ENCODE data around the gene FRMD8. TPM values are rescaled to one million over a fixed set of nuclear protein-coding genes. Genes with fewer than 3 reads are reported as not detected.
A peak's percentile ranks its signal among the peaks of the same experiment; 100 is the strongest.

The FRMD8 gene
- total and polyA plus RNA-seq, 9 of the 15 experiments (the other 6 are each of a cell fraction or from before 2014, with no cell fraction given): 4.5 to 54.5 (median 15.8) TPM

DNA sequence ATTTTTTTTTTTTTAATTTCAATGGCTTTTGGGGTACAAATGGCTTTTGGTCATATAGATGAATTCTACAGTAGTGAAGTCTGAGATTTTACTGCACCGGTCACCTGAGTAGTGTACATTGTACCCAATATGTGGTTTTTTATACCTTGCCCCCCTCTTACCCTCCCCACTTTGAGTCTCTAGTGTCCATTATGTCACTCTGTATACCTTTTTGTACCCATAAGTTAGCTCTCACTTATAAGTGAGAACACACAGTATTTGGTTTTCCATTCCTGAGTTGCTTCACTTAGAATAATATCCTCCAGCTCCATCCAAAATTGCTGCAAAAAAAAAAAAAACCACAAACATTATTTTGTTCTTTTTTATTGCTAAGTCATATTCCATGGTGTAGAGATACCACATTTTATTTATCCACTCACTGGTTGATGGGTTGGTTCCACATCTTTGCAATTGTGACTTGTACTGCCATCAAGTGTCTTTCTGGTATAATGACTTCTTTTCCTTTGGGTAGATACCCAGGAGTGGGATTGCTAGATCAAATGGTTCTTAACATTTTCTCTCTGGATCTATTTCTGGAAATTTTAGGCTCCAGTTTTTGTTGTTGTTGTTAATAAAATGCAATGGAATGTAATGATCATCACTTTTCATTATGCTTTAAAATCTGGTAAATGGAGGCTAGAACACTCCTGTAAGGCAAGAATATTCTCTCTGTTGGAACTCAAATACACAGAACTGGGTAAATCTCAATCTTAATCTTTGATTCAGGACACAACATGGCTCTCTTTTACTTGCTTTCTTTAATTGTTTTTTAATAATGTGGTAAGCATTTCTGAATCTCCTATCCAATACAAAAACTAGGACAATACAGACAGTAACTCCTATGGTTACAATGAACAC lies 46.5 kb downstream of the FRMD8 start (continued):
- TF ChIP-seq, protein P1, sequence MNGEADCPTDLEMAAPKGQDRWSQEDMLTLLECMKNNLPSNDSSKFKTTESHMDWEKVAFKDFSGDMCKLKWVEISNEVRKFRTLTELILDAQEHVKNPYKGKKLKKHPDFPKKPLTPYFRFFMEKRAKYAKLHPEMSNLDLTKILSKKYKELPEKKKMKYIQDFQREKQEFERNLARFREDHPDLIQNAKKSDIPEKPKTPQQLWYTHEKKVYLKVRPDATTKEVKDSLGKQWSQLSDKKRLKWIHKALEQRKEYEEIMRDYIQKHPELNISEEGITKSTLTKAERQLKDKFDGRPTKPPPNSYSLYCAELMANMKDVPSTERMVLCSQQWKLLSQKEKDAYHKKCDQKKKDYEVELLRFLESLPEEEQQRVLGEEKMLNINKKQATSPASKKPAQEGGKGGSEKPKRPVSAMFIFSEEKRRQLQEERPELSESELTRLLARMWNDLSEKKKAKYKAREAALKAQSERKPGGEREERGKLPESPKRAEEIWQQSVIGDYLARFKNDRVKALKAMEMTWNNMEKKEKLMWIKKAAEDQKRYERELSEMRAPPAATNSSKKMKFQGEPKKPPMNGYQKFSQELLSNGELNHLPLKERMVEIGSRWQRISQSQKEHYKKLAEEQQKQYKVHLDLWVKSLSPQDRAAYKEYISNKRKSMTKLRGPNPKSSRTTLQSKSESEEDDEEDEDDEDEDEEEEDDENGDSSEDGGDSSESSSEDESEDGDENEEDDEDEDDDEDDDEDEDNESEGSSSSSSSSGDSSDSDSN (IDR thresholded peaks at IDR 0.05; ENCODE audit: borderline replicate concordance in 1 of 2, low read depth in 2 of 2, low read length in 2 of 2): no peak
- TF ChIP-seq, protein P2, sequence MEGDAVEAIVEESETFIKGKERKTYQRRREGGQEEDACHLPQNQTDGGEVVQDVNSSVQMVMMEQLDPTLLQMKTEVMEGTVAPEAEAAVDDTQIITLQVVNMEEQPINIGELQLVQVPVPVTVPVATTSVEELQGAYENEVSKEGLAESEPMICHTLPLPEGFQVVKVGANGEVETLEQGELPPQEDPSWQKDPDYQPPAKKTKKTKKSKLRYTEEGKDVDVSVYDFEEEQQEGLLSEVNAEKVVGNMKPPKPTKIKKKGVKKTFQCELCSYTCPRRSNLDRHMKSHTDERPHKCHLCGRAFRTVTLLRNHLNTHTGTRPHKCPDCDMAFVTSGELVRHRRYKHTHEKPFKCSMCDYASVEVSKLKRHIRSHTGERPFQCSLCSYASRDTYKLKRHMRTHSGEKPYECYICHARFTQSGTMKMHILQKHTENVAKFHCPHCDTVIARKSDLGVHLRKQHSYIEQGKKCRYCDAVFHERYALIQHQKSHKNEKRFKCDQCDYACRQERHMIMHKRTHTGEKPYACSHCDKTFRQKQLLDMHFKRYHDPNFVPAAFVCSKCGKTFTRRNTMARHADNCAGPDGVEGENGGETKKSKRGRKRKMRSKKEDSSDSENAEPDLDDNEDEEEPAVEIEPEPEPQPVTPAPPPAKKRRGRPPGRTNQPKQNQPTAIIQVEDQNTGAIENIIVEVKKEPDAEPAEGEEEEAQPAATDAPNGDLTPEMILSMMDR (IDR thresholded peaks at IDR 0.05 in 2 of 3, conservative IDR thresholded peaks at IDR 0.05 in 1 of 3; ENCODE audit: insufficient read depth in 2 of 3, low read depth in 1 of 3, low read length in 3 of 3): peak; percentile 27 to 61 (median 32); a peak in 3 of 6 replicates
- TF ChIP-seq, protein P3, sequence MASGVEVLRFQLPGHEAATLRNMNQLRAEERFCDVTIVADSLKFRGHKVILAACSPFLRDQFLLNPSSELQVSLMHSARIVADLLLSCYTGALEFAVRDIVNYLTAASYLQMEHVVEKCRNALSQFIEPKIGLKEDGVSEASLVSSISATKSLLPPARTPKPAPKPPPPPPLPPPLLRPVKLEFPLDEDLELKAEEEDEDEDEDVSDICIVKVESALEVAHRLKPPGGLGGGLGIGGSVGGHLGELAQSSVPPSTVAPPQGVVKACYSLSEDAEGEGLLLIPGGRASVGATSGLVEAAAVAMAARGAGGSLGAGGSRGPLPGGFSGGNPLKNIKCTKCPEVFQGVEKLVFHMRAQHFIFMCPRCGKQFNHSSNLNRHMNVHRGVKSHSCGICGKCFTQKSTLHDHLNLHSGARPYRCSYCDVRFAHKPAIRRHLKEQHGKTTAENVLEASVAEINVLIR (CRISPR knock-in tag; IDR thresholded peaks at IDR 0.05): no peak
- TF ChIP-seq NFE2 (IDR thresholded peaks at IDR 0.05; ENCODE audit: low read depth) (peak; percentile 10; the same call in 1 of the 2 replicates), KAT2B (IDR thresholded peaks at IDR 0.05; ENCODE audit: low read depth, low read length) (no peak), POLR2A (conservative IDR thresholded peaks at IDR 0.05) (peak; percentile 64), RAD21 (CRISPR knock-in tag; conservative IDR thresholded peaks at IDR 0.05 in 1 of 2, IDR thresholded peaks at IDR 0.05 in 1 of 2) (peak; percentile 59 to 71), PPARD (CRISPR knock-in tag; IDR thresholded peaks at IDR 0.05) (no peak), POLR2AphosphoS2 (IDR thresholded peaks at IDR 0.05; ENCODE audit: low read length) (peak; percentile 89), NCOA4 (IDR thresholded peaks at IDR 0.05; ENCODE audit: partially characterized antibody) (no peak)
- TF ChIP-seq, protein P4, sequence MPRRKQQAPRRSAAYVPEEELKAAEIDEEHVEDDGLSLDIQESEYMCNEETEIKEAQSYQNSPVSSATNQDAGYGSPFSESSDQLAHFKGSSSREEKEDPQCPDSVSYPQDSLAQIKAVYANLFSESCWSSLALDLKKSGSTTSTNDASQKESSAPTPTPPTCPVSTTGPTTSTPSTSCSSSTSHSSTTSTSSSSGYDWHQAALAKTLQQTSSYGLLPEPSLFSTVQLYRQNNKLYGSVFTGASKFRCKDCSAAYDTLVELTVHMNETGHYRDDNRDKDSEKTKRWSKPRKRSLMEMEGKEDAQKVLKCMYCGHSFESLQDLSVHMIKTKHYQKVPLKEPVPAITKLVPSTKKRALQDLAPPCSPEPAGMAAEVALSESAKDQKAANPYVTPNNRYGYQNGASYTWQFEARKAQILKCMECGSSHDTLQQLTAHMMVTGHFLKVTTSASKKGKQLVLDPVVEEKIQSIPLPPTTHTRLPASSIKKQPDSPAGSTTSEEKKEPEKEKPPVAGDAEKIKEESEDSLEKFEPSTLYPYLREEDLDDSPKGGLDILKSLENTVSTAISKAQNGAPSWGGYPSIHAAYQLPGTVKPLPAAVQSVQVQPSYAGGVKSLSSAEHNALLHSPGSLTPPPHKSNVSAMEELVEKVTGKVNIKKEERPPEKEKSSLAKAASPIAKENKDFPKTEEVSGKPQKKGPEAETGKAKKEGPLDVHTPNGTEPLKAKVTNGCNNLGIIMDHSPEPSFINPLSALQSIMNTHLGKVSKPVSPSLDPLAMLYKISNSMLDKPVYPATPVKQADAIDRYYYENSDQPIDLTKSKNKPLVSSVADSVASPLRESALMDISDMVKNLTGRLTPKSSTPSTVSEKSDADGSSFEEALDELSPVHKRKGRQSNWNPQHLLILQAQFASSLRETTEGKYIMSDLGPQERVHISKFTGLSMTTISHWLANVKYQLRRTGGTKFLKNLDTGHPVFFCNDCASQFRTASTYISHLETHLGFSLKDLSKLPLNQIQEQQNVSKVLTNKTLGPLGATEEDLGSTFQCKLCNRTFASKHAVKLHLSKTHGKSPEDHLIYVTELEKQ (CRISPR knock-in tag; IDR thresholded peaks at IDR 0.05): no peak
- TF ChIP-seq, protein P5, sequence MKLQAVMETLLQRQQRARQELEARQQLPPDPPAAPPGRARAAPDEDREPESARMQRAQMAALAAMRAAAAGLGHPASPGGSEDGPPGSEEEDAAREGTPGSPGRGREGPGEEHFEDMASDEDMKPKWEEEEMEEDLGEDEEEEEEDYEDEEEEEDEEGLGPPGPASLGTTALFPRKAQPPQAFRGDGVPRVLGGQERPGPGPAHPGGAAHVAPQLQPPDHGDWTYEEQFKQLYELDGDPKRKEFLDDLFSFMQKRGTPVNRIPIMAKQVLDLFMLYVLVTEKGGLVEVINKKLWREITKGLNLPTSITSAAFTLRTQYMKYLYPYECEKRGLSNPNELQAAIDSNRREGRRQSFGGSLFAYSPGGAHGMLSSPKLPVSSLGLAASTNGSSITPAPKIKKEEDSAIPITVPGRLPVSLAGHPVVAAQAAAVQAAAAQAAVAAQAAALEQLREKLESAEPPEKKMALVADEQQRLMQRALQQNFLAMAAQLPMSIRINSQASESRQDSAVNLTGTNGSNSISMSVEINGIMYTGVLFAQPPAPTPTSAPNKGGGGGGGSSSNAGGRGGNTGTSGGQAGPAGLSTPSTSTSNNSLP (IDR thresholded peaks at IDR 0.05; ENCODE audit: borderline replicate concordance, low read depth, low read length): peak; percentile 23; the same call in 1 of the 2 replicates

All from K562 (cell line).